SKM-1 (cell line): ENCODE results near the gene CTBP2.
"Not testable (repeated sequence)": the region's sequence is repeated elsewhere in the genome, so short reads cannot be mapped to it uniquely, and the experiment has no call there.

ENCODE experiments used
- DNase-seq: peaks from one replicate; lab custom pipeline; 2025; ENCODE audit not compliant: unreplicated experiment; lab: John Stamatoyannopoulos, UW

The CTBP2 gene

GRCh38 chr10:125186431-125187170 is 26.2 kb upstream of the CTBP2 start:
- DNase-seq: no peak

GRCh38 chr10:125179107-125179506 is 18.7 kb upstream of the CTBP2 start:
- DNase-seq: not testable (repeated sequence)

DNA sequence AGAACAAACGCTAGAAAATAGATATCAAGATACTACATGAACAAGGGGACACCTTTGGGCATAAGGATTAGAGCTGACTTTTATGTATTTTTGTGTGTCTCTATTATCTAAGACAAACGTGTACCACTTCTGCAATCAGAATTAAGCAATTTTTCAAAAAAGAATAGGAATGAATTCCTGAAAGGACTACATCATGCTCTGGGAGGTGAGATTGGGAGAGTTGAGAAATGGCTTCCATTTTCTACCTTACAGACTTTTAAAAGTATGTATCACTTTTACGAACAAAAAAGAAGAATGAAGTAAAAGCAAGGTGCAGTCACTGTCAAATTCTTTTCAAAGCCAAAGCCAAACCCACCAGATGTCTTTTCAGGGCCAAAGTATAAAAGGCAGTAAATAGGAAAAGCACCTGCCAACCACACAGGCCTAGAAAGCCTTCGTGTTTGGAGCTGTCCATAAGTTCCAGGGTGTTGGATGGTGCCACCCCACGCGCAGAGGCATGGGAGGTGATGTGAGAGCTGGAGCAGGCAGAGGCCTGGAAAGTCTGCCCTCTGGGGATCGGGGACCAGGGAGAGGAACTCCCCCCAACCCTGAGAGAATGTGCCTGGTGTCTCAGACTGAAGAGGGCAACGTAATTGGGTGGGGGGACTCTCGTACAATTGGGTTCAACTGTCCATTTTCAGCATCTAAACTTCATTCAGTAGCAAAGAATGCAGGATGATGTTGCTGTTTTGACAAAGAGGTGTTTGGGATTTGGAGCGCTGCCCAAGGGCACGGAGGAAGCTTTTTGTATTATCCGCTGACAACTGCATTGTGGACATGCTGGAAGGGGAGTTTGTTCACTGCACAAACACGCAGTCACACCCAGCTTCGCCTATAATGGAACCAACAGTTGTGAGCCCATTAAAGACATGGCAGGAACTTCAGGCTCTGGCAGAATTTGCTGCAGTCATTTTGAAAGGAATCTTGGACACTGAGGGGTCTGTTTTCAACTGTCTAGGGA is 17.6 kb upstream of the CTBP2 start:
- no peak for DNase-seq

- no peak for DNase-seq
Measured at GRCh38 chr10:125175807-125176206, 15.4 kb upstream of the CTBP2 start.

GRCh38 chr10:125174360-125174759 is 14.0 kb upstream of the CTBP2 start:
- no peak for DNase-seq

GRCh38 chr10:125172694-125173093 is 12.3 kb upstream of the CTBP2 start:
- no peak for DNase-seq

DNA sequence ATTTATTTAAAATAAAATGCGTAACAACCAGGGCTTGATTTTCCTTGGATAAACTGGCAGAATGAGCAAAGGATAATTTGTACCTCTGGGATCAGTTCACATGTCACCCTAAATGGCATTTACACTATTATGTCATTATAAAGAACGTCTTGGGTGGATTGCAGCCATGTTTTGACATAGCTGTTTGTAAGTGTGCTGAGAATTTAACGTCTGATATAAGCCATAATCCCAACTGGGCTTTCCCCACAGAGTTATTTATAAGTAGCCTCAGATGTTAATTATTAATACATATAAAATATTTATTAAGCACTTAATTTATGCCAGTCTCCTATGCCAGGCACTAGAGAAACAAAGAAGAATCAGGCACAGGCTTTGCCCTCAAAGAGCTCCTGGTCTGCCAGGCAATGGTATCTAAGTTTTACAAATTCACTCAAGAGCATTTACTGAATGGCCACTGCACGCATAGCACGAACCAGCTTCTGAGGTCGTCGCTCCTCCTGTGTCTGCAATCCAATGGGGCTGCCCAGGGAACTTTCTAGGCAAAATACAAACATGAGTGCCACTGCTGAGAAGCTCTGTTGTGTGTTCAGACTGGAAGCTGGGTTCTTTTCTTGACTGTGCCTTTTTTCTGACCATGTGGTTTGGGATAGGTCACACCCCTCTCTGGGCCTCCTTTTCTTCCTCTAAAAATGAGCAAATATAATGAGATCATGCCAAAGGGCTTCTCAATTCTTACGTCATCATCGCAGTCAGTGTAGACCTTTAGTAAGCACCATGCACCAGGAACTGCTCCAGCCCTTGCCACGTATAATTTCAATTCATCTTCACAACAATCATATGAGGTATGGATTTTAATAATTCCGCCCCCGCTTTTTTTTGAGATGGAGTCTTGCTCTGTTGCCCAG is 11.3 kb upstream of the CTBP2 start:
- DNase-seq: peak; percentile 35

GRCh38 chr10:125169915-125170314 is 9.6 kb upstream of the CTBP2 start:
- DNase-seq: no peak

GRCh38 chr10:125169279-125169678 is 8.9 kb upstream of the CTBP2 start:
- DNase-seq: no peak

DNA sequence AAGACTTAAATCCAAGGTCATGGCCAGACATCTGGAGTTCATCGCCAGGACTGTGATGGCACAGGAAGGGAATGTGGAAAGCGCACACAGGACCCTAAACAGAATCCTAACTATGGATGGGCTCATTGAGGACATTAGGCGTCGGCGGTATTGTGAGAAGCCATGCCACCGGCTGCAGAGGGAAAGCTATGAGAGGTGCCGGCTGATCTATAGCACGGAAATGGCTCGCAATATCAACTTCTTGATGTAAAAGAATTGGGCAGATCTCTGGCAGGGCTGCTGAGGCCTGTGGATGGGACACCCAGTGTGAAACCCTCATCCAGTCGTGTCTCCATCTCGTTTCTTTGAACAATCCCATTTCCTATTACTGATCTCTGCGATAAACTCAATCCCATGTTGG is 6.3 kb upstream of the CTBP2 start:
- DNase-seq: no peak

- DNase-seq: no peak
Measured at GRCh38 chr10:125165584-125166573, 5.5 kb upstream of the CTBP2 start.

DNA sequence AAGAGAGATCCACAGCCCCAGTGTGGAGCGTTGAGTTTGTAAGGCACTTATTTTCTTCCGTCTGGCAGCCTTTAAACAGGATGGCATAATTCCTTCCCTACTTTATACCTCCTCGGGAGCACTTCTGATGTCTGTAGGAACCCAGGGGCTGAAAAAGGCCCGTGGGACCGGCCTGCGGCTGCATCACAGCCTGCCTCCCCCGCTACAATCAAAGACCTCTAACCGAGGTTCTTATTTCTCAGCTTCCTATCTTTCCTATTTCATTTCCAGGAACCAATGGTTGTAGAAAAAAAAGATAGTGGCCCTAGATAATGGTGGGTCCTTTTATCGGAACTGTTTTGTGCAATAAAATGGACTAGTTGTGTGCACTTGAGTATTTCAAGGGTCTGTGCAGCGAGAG is 4.1 kb upstream of the CTBP2 start:
- DNase-seq: no peak

DNA sequence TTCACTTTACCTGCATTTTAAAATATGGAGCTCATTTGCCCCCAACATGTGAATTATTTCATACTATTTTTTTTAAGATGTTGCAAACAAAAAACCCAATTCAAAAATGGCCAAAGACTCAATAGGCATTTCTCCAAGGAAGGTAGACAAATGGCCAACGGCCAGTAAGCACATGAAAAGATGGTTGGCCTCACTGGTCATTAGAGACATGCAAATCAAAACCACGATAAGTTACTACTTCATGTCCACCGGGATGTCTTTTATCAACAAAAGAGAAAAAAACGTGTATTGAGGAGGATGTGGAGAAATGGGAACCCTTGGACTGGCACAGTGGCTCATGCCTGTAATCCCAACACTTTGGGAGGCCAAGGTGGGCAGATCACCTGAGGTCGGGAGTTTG is 3.4 kb upstream of the CTBP2 start:
- DNase-seq: no peak

DNA sequence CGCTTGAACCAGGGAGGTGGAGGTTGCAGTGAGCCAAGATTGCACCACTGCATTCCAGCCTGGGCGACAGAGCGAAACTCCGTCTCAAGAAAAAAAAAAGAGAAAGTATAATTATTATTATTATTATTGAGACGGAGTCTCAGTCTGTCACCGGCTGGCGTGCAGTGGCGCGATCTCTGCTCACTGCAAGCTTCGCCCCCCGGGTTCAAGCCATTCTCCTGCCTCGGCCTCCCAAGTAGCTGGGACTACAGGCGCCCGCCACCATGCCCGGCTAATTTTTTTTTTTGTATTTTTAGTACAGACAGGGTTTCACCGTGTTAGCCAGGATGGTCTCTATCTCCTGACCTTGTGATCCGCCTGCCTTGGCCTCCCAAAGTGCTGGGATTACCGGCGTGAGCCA is 2.9 kb upstream of the CTBP2 start:
- DNase-seq: not testable (repeated sequence)

DNA sequence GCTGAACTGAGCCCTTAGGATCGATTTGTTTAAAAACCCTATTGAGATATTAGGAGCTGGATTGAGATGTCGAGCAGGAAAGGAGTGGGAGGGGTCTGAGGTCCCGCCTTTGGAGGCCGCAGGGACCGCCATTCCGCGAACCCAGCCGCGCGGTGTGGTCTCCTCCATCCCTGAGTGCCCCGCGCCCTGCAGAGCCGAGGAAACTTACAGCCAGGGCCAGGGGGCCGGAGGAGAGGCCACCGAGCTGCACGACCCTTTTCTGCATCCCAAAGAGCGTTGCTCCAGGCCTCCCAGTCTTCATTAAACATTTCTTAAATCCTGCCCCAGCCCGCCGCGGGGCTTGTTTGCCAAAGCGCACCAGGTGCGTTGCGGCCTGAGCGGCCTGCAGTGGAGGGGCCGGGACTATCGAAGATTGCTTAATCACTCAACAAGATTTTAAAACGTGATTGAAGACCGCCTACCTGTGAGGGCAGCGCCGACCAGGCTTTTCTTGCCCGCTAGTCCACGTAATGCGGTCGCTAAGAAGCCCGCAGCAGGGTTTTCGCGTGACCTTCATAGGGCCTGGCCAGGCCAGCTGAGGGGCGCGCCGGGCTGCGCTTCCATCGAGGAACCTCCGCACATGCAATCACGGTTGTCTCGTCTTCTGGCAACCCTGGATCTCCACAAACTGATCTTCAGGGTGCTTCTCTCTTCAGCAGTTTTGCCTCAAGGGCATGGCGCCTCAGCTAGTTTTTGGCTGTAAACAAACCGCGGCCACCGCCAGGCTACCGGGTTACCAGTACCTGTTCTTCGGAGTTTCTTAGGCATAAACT is 2.0 kb upstream of the CTBP2 start:
- DNase-seq: no peak

- DNase-seq: no peak
Measured at GRCh38 chr10:125161707-125162119, 1.4 kb upstream of the CTBP2 start.

- peak; percentile 71 for DNase-seq
Measured at GRCh38 chr10:125160856-125161706, 718 bp upstream of the CTBP2 start.

- DNase-seq: no peak
Measured at GRCh38 chr10:125159486-125159931, 854 bp downstream of the CTBP2 start.
